ENCODE data around the gene SYNRG.
A peak's percentile ranks its signal among the peaks of the same experiment; 100 is the strongest.
"Not testable (repeated sequence)": the region's sequence is repeated elsewhere in the genome, so short reads cannot be mapped to it uniquely, and the experiment has no call there.

The SYNRG gene, protein sequence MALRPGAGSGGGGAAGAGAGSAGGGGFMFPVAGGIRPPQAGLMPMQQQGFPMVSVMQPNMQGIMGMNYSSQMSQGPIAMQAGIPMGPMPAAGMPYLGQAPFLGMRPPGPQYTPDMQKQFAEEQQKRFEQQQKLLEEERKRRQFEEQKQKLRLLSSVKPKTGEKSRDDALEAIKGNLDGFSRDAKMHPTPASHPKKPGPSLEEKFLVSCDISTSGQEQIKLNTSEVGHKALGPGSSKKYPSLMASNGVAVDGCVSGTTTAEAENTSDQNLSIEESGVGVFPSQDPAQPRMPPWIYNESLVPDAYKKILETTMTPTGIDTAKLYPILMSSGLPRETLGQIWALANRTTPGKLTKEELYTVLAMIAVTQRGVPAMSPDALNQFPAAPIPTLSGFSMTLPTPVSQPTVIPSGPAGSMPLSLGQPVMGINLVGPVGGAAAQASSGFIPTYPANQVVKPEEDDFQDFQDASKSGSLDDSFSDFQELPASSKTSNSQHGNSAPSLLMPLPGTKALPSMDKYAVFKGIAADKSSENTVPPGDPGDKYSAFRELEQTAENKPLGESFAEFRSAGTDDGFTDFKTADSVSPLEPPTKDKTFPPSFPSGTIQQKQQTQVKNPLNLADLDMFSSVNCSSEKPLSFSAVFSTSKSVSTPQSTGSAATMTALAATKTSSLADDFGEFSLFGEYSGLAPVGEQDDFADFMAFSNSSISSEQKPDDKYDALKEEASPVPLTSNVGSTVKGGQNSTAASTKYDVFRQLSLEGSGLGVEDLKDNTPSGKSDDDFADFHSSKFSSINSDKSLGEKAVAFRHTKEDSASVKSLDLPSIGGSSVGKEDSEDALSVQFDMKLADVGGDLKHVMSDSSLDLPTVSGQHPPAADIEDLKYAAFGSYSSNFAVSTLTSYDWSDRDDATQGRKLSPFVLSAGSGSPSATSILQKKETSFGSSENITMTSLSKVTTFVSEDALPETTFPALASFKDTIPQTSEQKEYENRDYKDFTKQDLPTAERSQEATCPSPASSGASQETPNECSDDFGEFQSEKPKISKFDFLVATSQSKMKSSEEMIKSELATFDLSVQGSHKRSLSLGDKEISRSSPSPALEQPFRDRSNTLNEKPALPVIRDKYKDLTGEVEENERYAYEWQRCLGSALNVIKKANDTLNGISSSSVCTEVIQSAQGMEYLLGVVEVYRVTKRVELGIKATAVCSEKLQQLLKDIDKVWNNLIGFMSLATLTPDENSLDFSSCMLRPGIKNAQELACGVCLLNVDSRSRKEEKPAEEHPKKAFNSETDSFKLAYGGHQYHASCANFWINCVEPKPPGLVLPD (N-terminal part only)

DNA sequence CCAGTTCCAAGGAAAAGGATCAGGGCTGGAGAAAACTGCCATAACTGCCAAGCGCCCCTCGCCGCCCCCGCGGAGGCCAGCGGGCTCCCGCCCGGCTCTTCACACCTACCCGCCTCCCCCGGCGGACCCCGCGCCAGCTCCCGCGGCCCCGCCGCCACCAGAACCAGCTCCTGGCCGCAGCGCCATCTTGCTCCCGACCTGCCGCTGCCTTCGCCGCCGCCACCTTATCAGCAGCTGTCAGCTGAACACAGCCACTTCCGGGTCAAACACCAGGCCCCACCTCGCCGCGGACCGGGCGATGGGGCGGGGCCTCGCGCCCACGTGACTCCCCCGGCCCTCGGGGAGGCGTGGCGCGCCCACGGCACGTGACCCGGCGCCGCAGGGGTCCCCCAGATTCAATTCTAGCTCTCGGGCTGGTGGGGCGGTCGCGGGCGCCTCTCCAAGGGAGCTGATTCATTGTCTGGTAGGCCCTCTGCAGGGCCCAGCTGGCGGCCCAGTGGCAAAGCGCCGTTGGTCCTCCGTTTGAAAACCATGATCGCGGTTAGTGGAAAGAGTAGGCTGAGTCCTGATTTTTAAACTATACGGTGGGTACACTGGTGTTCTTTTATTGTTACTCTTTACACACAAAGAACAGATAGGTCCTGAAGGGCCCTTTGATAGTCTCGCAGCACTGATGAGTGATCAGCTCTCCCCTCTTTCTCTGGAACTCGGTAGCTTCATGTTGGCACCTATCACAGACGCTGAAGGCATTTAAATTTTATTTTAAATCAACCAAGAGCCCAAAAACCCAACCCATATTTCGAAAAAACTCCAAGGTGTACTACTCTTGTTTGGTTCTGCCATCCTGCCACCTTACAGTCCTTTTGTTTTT, at the start of gene SYNRG:
SYNRG (minus strand) TSS at position 249 of the 871 bp plus-strand sequence; CDS start at position 186, 63 bp downstream.
- peak; percentile 95 for DNase-seq (ENCODE audit: low read depth)

DNA sequence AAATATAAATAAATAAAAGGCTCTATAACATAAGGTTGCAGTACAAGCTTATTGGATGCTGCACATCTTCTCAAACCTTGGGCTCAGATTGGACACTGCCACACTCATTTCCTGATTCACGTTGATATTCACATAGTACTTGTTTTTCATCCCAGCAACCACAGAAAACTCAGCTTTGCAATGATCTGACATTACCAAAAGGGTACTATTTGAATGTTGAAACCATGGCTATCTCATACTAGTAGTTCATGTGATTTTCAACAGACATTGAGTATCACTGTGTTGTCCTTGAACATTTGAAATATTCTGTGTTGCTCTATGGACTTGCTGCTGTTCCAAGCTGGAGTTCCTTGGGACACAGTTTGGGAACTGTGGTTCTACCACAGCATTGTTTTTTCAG, 48.0 kb upstream of the SYNRG start:
- no peak for DNase-seq (ENCODE audit: low read depth)

DNA sequence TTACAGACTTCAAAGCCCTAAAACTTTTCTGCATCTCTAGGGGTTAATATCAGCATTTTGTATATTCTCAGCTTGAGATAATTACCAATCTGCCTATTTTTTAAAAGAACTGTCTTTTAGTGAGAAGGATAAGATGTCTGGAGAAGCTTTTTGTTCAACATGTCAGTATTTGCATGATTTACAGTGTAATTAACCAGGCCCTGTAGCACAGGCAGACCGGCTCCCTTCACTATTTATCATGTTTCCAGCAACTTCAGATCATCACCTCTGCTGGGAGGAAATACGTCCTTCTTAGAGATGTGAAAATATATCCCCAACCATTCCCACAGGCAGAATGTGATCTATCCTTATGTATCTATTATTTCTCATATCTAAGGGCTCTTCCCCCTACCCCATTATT, 42.6 kb upstream of the SYNRG start:
- DNase-seq (ENCODE audit: low read depth) = no peak

DNA sequence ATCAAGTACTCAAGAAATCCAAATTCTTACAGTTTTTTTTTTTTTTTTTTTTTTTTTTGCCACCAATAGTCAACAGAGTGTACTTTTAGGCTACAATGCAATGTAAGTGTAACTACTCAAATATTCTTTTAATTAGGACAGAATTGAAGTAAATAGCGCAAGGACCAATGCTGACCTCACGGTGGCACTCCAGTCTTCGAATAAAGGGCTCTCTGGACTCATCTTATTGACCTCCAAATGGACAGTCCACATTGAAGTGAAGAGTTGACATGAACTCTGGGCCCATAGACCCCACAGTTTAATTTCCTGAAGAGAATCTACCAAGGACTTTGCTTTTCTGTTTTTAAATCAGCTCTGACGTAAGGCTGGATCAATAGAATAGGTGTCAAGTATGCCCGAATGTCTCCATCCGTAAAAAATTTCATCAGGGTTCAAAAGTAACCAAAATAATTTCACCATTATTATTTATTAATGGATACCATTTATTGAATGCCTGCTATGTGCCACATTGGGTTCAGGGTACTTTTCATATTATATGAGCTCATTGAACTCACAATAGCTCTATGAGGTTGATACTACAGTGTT, 41.3 kb upstream of the SYNRG start:
- peak; percentile 55 for DNase-seq (ENCODE audit: low read depth)

DNA sequence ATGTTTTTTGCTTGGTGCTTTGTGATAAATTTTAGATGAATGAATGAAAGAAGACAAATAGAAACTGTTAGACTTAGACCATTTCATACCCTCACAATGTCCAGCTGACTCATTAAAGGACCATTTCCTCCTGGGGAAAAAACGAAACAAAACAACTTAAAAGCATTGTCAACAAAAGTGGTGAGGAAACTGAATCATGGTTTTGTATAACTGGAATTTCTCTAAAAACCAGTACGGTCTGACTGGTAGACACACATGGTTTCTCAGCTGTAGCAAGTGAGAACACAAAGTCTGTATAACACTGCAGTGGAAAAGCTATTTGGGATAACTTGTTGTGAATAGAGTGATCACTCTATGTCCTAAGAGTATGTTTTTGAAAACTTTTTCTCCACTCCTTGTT, 39.3 kb upstream of the SYNRG start:
- DNase-seq (ENCODE audit: low read depth) = peak; percentile 88

DNA sequence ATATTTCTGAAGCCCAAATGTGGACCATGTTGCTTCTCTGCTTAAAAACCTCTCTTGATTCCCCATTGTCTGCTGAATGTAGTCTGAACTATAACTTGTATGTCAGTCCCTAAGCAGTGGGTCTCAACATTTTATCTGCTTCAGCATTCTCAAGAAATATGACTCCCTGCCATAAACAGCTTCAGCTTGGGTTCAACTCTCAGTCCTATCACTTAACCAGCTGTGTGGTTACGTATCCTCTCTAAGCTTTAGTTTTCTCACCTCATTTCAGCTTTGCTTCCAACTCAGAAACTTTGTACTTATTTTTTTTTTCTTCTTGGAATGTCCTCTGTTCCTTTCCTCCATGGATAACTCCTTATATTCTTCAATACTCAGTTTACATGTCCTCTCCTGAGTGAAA, 38.6 kb upstream of the SYNRG start:
- no peak for DNase-seq (ENCODE audit: low read depth)

DNA sequence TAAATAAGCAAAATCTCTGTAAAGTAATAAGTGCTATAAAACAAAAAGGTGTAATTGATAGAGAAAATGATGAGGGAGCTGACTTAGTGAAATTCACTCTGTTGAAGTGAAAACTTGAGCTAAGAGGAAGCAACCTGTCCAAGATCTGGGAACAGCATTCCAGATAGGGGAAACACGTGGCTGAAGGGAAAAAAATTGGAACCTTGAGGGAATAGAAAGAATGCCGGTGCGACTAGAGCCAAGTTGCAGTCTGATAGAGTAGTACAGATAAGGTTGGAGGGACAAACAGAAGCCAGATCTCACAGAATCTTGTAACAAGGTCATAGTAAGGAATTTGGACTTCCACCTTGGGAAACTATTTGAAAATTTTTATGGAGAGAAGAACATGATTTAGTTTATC, 34.7 kb upstream of the SYNRG start:
- no peak for DNase-seq (ENCODE audit: low read depth)

DNA sequence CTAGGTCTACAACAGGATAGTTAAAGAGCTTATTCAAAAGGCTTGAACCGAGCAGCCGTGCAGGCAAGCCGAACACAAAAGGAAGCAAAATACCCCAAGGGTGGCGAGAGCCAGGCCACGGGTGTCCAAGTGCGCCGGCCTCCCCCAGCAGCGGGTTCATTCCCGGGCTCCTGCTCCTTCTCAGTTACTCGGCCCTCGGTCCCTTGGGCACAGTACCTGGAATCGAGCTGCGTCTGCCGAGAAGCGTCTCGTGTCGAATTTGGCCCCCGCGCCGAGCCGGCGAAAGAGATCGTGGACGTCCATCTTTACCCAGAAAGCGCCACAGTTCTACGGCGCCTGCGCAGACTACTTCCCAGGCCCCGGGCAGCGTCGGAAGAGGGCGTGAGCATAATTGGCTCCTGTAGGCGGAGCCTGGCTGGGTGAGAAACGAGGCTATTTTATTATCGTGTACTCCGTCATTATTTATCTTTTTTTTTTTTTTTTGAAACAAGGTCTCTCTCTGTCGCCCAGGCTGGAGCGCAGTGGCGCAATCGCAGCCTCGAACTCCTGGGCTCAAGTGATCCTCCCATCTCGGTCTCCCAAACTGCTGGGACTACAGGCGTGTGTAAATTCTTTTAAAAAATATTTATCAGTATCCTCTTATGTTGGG, 34.0 kb upstream of the SYNRG start, which contains the start of gene DDX52:
DDX52 (minus strand) TSS at position 329 of the 649 bp plus-strand sequence; CDS start at position 303, 26 bp downstream.
- peak; percentile 89 for DNase-seq (ENCODE audit: low read depth)

DNA sequence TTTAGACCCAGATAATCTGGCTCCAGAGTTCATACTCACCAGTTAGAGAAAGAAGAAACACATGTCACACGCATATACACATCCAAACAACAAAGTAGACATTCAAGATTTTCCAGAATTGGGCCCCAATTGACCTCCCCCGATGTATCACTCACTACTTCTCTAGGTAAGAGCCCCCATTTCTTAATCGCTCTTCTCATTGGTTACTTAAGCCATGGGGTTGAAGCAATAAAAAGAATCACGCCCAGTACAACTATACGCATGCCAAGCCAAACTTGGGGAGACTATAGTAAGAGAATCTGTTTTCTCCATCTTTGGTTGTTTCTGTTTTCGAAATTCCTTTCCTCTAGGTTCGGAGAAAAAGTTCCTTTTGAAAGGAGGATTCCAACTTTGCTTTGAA, 33.5 kb upstream of the SYNRG start:
- peak; percentile 65 for DNase-seq (ENCODE audit: low read depth)

DNA sequence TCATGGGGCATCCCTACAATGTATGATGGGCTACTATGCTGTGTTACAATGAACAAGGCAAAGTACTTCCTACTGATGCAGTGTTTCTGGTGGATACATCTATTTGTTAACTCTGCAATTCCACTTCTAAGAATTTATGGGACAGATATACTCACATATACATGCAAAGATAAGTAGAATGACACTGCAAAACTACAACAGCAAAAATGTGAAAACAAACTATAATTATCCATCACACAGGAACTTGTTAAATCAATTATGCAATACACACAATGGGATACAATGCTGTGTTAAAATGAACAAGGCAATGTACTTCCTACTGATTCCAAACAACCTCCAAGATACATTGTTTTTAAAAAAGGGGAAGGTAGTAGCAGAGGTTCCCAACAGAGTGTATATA, 30.8 kb upstream of the SYNRG start:
- DNase-seq (ENCODE audit: low read depth) = no peak

DNA sequence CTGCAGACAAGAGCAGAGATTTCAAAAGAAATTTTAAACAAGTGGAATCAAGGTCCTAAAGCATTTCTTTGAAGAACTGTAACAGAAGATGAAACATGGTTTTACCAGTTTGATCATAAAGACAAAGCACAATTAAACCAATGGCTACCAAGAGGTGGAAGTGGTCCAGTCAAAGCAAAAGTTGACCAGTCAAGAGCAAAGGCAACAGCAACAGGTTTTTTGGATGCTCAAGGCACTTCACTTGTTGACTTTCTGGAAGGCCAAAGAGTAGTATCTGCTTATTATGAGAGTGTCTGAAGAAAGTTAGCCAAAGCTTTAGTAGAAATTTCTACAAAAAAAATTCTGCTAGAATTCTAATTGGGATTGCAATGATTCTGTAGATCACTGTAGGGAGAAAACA, 28.7 kb upstream of the SYNRG start:
- no peak for DNase-seq (ENCODE audit: low read depth)

DNA sequence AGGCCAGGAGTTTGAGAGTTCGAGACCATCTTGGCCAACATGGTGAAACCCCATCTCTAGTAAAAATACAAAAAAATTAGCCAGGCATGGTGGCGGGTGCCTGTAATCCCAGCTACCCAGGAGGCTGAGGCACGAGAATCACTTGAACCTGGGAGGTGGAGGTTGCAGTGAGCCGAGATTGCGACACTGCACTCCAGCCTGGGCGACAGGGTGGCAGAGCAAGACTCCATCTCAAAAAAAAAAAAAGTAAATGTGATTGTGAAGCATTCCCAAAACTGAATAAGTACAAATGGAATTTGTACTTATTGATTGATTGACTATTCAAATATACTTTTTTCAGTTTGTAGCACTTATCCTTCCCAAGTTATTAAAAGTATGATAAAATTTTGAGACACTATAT, 7.2 kb upstream of the SYNRG start:
- not testable (repeated sequence) for DNase-seq (ENCODE audit: low read depth)

DNA sequence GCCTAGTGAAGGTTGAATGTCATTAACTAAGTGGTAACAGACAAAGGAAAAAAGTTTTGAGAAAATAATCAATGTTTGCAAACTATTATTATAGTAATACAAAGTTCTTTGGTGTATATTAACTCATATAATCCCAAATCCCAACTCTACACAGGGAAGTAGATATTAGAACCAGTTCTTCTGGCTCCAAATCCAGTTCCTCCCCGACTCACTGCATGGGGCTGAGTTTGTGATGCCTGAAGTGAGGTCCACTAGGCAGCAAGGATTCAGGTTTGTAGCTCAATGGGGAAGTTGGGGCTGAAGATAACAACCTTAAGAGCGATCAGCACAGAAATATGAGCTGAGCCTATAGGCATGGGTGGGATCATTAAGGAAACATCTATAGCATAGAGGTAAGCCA, 5.6 kb upstream of the SYNRG start:
- no peak for DNase-seq (ENCODE audit: low read depth)

DNA sequence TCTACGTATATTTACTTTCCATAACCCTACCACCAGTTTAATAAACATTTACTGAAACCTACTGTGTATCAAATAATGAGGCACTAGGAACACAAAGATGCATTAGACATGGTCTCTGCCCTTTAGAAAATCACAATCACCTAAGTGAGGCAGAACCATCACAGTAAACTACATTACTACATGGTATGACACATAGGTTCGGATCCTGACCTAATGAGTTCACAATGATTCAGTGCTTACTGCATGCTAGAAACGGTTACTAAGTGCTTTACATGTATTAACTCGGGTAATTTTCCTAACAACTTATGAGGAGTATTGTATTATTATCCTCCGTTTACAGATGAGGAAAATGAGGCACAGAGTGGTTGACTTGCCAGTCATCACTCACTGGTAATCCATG, 5.2 kb upstream of the SYNRG start:
- peak; percentile 86 for DNase-seq (ENCODE audit: low read depth)

DNA sequence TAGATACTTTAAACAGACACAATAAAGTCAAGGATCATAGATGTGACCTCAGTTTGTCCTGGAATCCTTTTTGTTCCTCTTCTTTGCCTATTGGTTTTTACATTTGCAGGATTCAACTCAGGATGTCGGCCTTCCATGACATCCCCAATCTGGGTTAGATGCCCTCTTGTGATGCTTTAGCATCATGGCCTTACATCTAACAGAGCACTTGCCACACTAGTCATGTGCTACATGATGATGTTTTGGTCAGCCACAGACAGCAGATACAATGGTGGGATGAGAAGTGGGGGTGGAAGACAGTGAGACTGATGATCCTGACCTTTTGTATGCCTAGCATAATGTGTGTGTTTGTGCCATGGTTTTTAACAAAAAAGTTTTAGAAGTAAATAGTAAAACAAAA, 1.8 kb upstream of the SYNRG start:
- DNase-seq (ENCODE audit: low read depth) = no peak

DNA sequence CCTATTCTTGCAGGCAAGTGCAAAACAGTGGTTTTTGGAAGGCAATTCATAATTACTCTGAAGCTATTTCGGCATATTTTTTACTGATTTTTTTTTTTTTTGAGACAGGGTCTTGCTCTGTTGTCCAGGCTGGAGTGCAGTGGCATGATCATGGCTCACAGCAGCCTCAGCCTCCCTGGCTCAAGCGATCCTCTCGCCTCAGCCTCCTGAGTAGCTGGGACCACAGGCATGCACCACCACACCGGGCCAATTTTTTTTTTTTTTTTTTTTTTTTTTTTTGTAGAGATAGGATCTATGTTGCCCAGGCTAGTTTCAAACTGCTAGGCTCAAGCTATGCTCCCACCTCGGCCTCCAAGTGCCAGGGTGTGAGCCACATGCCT, 813 bp upstream of the SYNRG start:
- not testable (repeated sequence) for DNase-seq (ENCODE audit: low read depth)

DNA sequence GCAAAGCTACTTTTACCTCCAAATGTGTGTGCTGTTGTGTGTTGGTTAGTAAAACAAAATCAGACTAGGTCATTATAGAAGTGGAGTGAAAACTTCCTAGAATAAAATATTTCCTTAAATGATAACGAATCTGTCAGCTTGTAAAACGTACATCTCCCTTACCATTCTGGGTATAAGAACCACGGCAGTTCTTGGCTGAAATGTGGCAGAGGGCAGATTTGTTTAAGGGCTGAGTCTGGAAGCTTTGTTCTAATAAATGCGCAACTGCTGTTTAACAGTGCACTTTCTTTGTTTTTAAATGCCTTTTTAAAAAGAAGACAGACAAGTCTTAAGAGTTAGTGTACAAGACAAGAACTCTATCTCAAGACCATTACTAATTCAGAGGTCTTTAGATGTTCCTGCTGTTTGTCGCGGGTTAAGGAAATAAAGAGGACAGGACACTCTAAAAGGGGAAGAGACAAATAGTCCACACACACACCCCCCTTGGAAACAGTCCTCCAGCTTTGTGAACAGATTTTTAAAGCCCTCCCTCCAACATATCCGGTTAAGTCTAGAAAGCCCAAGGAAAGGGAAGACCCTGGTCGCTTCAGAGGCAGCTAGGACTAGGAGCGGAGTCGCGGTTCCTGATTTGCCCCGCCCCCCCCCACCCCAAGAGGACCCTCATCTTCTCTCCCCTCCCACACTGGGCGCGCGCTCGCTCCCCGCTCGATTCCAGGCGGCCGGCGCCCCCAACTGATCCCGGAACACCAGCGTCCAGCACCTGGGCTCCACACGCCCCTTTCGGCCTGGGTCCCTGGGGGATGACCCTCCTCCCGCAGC, 658 bp downstream of the SYNRG start:
- DNase-seq (ENCODE audit: low read depth) = peak; percentile 28

DNA sequence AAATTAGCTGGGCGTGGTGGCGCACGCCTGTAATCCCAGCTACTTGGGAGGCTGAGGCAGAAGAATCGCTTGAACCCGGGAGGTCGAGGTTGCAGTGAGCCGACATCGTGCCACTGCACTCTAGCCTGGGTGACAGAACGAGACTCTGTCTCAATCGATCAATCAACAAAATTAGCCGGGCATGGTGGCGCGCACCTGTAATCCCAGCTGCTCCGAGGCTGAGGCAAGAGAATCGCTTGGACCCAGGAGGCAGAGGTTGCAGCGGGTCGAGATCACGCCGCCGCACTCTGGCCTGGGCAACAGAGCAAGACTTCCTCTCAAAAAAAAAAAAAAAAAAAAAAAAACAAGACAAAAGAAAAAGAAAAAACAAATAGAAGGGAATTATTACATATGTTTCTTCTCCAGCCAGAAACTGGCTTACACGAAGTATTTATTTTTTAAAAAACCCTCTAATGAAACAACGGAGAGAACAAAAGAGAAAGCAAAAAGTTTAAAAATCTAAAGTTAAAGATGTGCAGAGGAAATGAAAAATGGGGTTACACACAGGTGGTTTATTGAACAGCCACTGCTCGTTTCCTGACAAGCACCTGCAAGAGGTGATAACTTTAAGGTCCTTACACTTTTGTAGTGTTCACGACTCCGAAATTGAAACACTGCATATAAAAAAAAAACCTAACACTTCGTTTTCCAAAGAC, 1.4 kb downstream of the SYNRG start:
- no peak for DNase-seq (ENCODE audit: low read depth)
